ENCODE results near the gene EMC1. TPM values are rescaled to one million over a fixed set of nuclear protein-coding genes. Genes with fewer than 3 reads are reported as not detected.

The EMC1 gene
- polyA plus RNA-seq, 1 of the 3 experiments (the other 2 are of a cell fraction) = 87.6 TPM

DNA sequence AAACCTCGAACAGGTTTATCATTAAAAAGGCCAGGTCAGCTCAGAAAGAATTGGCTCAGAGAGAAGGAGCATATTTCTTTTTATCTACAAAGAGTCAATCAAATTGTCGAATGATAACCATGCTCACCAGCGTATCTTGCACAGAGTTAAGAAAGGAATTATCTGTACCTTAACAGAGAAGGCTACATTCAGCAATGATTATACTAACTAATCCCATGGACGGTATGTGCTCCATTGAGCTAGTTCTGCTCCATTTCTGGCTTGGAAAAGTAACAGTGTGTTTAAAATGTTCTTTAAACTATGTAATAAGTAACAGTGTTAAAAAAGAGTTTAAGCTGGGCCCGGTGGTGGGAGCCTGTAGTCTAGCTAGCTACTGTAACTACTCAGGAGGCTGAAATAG lies 45.5 kb downstream of the EMC1 start (continued):
- TF ChIP-seq, protein P1, sequence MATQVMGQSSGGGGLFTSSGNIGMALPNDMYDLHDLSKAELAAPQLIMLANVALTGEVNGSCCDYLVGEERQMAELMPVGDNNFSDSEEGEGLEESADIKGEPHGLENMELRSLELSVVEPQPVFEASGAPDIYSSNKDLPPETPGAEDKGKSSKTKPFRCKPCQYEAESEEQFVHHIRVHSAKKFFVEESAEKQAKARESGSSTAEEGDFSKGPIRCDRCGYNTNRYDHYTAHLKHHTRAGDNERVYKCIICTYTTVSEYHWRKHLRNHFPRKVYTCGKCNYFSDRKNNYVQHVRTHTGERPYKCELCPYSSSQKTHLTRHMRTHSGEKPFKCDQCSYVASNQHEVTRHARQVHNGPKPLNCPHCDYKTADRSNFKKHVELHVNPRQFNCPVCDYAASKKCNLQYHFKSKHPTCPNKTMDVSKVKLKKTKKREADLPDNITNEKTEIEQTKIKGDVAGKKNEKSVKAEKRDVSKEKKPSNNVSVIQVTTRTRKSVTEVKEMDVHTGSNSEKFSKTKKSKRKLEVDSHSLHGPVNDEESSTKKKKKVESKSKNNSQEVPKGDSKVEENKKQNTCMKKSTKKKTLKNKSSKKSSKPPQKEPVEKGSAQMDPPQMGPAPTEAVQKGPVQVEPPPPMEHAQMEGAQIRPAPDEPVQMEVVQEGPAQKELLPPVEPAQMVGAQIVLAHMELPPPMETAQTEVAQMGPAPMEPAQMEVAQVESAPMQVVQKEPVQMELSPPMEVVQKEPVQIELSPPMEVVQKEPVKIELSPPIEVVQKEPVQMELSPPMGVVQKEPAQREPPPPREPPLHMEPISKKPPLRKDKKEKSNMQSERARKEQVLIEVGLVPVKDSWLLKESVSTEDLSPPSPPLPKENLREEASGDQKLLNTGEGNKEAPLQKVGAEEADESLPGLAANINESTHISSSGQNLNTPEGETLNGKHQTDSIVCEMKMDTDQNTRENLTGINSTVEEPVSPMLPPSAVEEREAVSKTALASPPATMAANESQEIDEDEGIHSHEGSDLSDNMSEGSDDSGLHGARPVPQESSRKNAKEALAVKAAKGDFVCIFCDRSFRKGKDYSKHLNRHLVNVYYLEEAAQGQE (IDR thresholded peaks at IDR 0.05; ENCODE audit: low read depth, low read length) = no peak
- TF ChIP-seq, protein P2, sequence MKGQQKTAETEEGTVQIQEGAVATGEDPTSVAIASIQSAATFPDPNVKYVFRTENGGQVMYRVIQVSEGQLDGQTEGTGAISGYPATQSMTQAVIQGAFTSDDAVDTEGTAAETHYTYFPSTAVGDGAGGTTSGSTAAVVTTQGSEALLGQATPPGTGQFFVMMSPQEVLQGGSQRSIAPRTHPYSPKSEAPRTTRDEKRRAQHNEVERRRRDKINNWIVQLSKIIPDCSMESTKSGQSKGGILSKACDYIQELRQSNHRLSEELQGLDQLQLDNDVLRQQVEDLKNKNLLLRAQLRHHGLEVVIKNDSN (IDR thresholded peaks at IDR 0.05; ENCODE audit: borderline replicate concordance, low read depth) = no peak
- TF ChIP-seq NFIC (IDR thresholded peaks at IDR 0.05; ENCODE audit: borderline replicate concordance) = no peak

DNA sequence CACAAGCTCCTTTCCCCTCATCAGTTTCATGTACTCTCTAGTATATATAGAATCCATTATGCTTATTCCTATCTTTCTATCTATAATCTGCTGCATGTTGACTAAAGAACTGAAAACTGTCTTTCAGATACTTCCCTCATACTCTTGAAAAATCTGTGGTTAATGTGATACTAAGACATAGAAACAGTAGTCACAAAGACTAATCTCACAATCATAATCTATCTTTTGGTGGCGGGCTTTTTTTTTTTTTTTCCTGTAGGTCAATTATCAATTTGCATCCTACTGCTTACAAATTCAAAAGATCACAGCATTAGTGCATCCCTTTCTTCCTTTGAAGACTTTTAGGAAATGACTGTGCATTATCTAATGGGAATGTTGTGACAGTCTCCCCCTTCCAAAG lies 45.9 kb downstream of the EMC1 start:
- Histone ChIP-seq H4K20me1 (ENCODE audit: insufficient read depth) (peaks cover 90% of the 10 kb centered on the region), H3K79me2 (ENCODE audit: insufficient read depth) (peaks cover 100% of the 10 kb centered on the region), H3F3A (replicated peaks; ENCODE audit: insufficient read depth) (peaks cover 27% of the 10 kb centered on the region), H3K4me2 (no peak overlapping the region), H3K36me3 (replicated peaks in 1 of 2; ENCODE audit: control insufficient read depth in 1 of 2, insufficient read depth in 2 of 2, low read length in 1 of 2) (peaks cover 3 to 6% of the 10 kb centered on the region in 2 experiments), H2AFZ (ENCODE audit: low read depth) (no peak overlapping the region), H3K9me3 (no peaks in the 10 kb centered on the region), H3K4me1 (ENCODE audit: control insufficient read depth in 1 of 2, insufficient read depth in 2 of 2, low read depth in 1 of 2, low read length in 1 of 2) (peaks cover 13 to 24% of the 10 kb centered on the region in 2 experiments), H3K27me3 (ENCODE audit: insufficient read depth) (no peaks in the 10 kb centered on the region), H3K9me2 (no peaks in the 10 kb centered on the region), H3K27ac (ENCODE audit: low read depth in 2 of 2, low read length in 1 of 2) (peak overlapping the region in 1 of 2 experiments; percentile 41; a peak in 2 of 4 replicates), H3K9ac (no peak overlapping the region), H3K4me3 (ENCODE audit: low read depth in 2 of 2, low read length in 1 of 2) (no peak overlapping the region)
- TF ChIP-seq, protein P3, sequence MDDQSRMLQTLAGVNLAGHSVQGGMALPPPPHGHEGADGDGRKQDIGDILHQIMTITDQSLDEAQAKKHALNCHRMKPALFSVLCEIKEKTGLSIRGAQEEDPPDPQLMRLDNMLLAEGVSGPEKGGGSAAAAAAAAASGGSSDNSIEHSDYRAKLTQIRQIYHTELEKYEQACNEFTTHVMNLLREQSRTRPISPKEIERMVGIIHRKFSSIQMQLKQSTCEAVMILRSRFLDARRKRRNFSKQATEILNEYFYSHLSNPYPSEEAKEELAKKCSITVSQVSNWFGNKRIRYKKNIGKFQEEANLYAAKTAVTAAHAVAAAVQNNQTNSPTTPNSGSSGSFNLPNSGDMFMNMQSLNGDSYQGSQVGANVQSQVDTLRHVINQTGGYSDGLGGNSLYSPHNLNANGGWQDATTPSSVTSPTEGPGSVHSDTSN (IDR thresholded peaks at IDR 0.05) = no peak
- TF ChIP-seq TEAD4 (IDR thresholded peaks at IDR 0.05; ENCODE audit: borderline replicate concordance, insufficient read depth) = no peak
- TF ChIP-seq SIN3A (IDR thresholded peaks at IDR 0.05; ENCODE audit: borderline replicate concordance, low read depth, low read length) = no peak
- no peak for TF ChIP-seq RAD21 (IDR thresholded peaks at IDR 0.05; ENCODE audit: low read length)
- no peak for TF ChIP-seq EP300 (IDR thresholded peaks at IDR 0.05; ENCODE audit: borderline replicate concordance in 1 of 2, low read depth in 1 of 2, low read length in 1 of 2)
- no peak for TF ChIP-seq RFX5 (IDR thresholded peaks at IDR 0.05; ENCODE audit: low read length)
- WGBS (ENCODE audit: low lambda C conversion rate) = 93% methylated on average over 1 of the region's 1 CpG
- ChIA-PET POLR2A (no interaction called here), CTCF (interaction anchor here (0.8 to 1.1 kb wide), 2 partner anchors 292 to 293 kb away, joined by 3 to 4 read pairs; no protein-coding TSS in a partner anchor)
- no peak for DNase-seq

All from SK-N-SH (cell line).